ENCODE measurements around the gene SOST.

GRCh38 chr17:43799047-43799446, 40.5 kb upstream of the SOST start:
- no peak for TF ChIP-seq CTCF (tag by site-specific recombination; IDR thresholded peaks at IDR 0.05)
- TF ChIP-seq KLF7 (tag by site-specific recombination; IDR thresholded peaks at IDR 0.05; ENCODE audit: borderline replicate concordance): no peak
- TF ChIP-seq ZNF785 (tag by site-specific recombination; IDR thresholded peaks at IDR 0.05): no peak
- TF ChIP-seq RBAK (tag by site-specific recombination; IDR thresholded peaks at IDR 0.05): no peak
- no peak for TF ChIP-seq ZBTB11 (tag by site-specific recombination; conservative IDR thresholded peaks at IDR 0.05; ENCODE audit: low read depth)
- no peak for TF ChIP-seq TCF7L2 (IDR thresholded peaks at IDR 0.05; ENCODE audit: borderline replicate concordance, low read depth, low read length)
- TF ChIP-seq ZBTB7A (tag by site-specific recombination; IDR thresholded peaks at IDR 0.05; ENCODE audit: low read depth): no peak
- TF ChIP-seq FEZF1 (tag by site-specific recombination; IDR thresholded peaks at IDR 0.05): no peak
- no peak for TF ChIP-seq ZSCAN30 (tag by site-specific recombination; IDR thresholded peaks at IDR 0.05)
